Astrocyte of the spinal cord (primary cell): ENCODE data around the gene ACTR1B.
"Not testable (repeated sequence)": the region's sequence is repeated elsewhere in the genome, so short reads cannot be mapped to it uniquely, and the experiment has no call there.

Experiments
- DNase-seq: peaks from one replicate; pipeline ENCODE4 v3.0.0; 2011; ENCODE audit warnings: low read depth, low spot score
- H3K4me3 ChIP-seq: 2 replicates; pipeline ENCODE4 v1.5.1; 2011; ENCODE audit warnings: low read depth, mild to moderate bottlenecking, low read length, moderate library complexity
- CTCF ChIP-seq: IDR thresholded peaks from 2 replicates; pipeline ENCODE4 v1.5.1; 2012; ENCODE audit warnings: low read depth, mild to moderate bottlenecking, low read length, inconsistent platforms
- in situ Hi-C: cut with HindIII; loops from 2 replicates; pipeline ENCODE4 v1.10.0; 2017; ENCODE audit warnings: low sequenced_read_pairs

ACTR1B gene

GRCh38 chr2:97691166-97691565 is 27.3 kb upstream of the ACTR1B start:
- H3K4me3 ChIP-seq: no peak overlapping the region
- TF ChIP-seq CTCF: no peak
- in situ Hi-C loops: no loop called here
- no peak for DNase-seq

GRCh38 chr2:97688062-97688827 is 24.4 kb upstream of the ACTR1B start:
- DNase-seq: no peak
- in situ Hi-C loops: no loop called here
- no peak overlapping the region for H3K4me3 ChIP-seq
- TF ChIP-seq CTCF: no peak

- H3K4me3 ChIP-seq, in situ Hi-C loops, DNase-seq: not testable (repeated sequence)
Measured at GRCh38 chr2:97687235-97687634, 23.4 kb upstream of the ACTR1B start.

- in situ Hi-C loops: no loop called here
- no peak overlapping the region for H3K4me3 ChIP-seq
- DNase-seq: no peak
- no peak for TF ChIP-seq CTCF
Measured at GRCh38 chr2:97678298-97678697, 14.5 kb upstream of the ACTR1B start.

- in situ Hi-C loops: no loop called here
- no peak for TF ChIP-seq CTCF
- no peak for DNase-seq
- H3K4me3 ChIP-seq: no peak overlapping the region
Measured at GRCh38 chr2:97677480-97677879, 13.6 kb upstream of the ACTR1B start.

- no peak overlapping the region for H3K4me3 ChIP-seq
- no peak for TF ChIP-seq CTCF
- DNase-seq: no peak
- in situ Hi-C loops: no loop called here
Measured at GRCh38 chr2:97676620-97677019, 12.8 kb upstream of the ACTR1B start.

- in situ Hi-C loops: no loop called here
- no peak for TF ChIP-seq CTCF
- no peak for DNase-seq
- no peak overlapping the region for H3K4me3 ChIP-seq
Measured at GRCh38 chr2:97675430-97676113, 11.7 kb upstream of the ACTR1B start.
